ENCODE data around the gene CENPC. TPM values are rescaled to one million over a fixed set of nuclear protein-coding genes. Genes with fewer than 3 reads are reported as not detected.
"Not testable (repeated sequence)": the region's sequence is repeated elsewhere in the genome, so short reads cannot be mapped to it uniquely, and the experiment has no call there.

Gene CENPC
- total RNA-seq, 2 donors from 2014 or later, result 12.7 to 17.0 TPM

- no peak overlapping the region for H3K9ac ChIP-seq (ENCODE audit: low read depth in 2 of 2, low read length in 2 of 2)
- no peak overlapping the region for H3K4me3 ChIP-seq
- H3K27ac ChIP-seq, result no peak overlapping the region
- no peaks in the 10 kb centered on the region for H3K4me1 ChIP-seq
- H3K27me3 ChIP-seq, result no peaks in the 10 kb centered on the region
- H3K9me3 ChIP-seq, result no peaks in the 10 kb centered on the region
- intact Hi-C loops (cut with DNase I), result no loop called here
- DNase-seq, result no peak
- TF ChIP-seq, protein P1, sequence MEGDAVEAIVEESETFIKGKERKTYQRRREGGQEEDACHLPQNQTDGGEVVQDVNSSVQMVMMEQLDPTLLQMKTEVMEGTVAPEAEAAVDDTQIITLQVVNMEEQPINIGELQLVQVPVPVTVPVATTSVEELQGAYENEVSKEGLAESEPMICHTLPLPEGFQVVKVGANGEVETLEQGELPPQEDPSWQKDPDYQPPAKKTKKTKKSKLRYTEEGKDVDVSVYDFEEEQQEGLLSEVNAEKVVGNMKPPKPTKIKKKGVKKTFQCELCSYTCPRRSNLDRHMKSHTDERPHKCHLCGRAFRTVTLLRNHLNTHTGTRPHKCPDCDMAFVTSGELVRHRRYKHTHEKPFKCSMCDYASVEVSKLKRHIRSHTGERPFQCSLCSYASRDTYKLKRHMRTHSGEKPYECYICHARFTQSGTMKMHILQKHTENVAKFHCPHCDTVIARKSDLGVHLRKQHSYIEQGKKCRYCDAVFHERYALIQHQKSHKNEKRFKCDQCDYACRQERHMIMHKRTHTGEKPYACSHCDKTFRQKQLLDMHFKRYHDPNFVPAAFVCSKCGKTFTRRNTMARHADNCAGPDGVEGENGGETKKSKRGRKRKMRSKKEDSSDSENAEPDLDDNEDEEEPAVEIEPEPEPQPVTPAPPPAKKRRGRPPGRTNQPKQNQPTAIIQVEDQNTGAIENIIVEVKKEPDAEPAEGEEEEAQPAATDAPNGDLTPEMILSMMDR (IDR thresholded peaks at IDR 0.05), result no peak
- no peaks in the 10 kb centered on the region for H3K36me3 ChIP-seq
Observed at GRCh38 chr4:67448621-67449020, 96.7 kb downstream of the CENPC start.

GRCh38 chr4:67447873-67448272 lies 97.4 kb downstream of the CENPC start:
- no peaks in the 10 kb centered on the region for H3K9me3 ChIP-seq
- H3K4me3 ChIP-seq, result no peak overlapping the region
- no peak overlapping the region for H3K9ac ChIP-seq (ENCODE audit: low read depth in 2 of 2, low read length in 2 of 2)
- no peak overlapping the region for H3K27ac ChIP-seq
- TF ChIP-seq, protein P1 (IDR thresholded peaks at IDR 0.05), result no peak
- H3K27me3 ChIP-seq, result no peaks in the 10 kb centered on the region
- DNase-seq, result no peak
- H3K4me1 ChIP-seq, result no peaks in the 10 kb centered on the region
- intact Hi-C loops (cut with DNase I), result no loop called here
- H3K36me3 ChIP-seq, result no peaks in the 10 kb centered on the region

- no peaks in the 10 kb centered on the region for H3K36me3 ChIP-seq
- H3K9ac ChIP-seq (ENCODE audit: low read depth in 2 of 2, low read length in 2 of 2), result no peak overlapping the region
- no peaks in the 10 kb centered on the region for H3K4me1 ChIP-seq
- intact Hi-C loops (cut with DNase I), result no loop called here
- no peak overlapping the region for H3K4me3 ChIP-seq
- H3K27ac ChIP-seq, result no peak overlapping the region
- TF ChIP-seq, protein P1 (IDR thresholded peaks at IDR 0.05), result no peak
- DNase-seq, result no peak
- no peaks in the 10 kb centered on the region for H3K9me3 ChIP-seq
- H3K27me3 ChIP-seq, result no peaks in the 10 kb centered on the region
Observed at GRCh38 chr4:67446811-67447210, 98.5 kb downstream of the CENPC start.

GRCh38 chr4:67445881-67446280 lies 99.4 kb downstream of the CENPC start:
- H3K27me3 ChIP-seq; H3K4me3 ChIP-seq; H3K36me3 ChIP-seq; intact Hi-C loops (cut with DNase I); H3K9me3 ChIP-seq; H3K4me1 ChIP-seq; H3K9ac ChIP-seq (ENCODE audit: low read depth in 2 of 2, low read length in 2 of 2); H3K27ac ChIP-seq; DNase-seq: not testable (repeated sequence)

GRCh38 chr4:67438975-67439374 lies 106.3 kb downstream of the CENPC start:
- H3K27ac ChIP-seq, result no peak overlapping the region
- H3K9ac ChIP-seq (ENCODE audit: low read depth in 2 of 2, low read length in 2 of 2), result no peak overlapping the region
- intact Hi-C loops (cut with DNase I), result no loop called here
- H3K9me3 ChIP-seq, result no peaks in the 10 kb centered on the region
- no peak for DNase-seq
- no peaks in the 10 kb centered on the region for H3K36me3 ChIP-seq
- no peaks in the 10 kb centered on the region for H3K27me3 ChIP-seq
- no peaks in the 10 kb centered on the region for H3K4me1 ChIP-seq
- TF ChIP-seq, protein P1 (IDR thresholded peaks at IDR 0.05), result no peak
- H3K4me3 ChIP-seq, result no peak overlapping the region

DNA sequence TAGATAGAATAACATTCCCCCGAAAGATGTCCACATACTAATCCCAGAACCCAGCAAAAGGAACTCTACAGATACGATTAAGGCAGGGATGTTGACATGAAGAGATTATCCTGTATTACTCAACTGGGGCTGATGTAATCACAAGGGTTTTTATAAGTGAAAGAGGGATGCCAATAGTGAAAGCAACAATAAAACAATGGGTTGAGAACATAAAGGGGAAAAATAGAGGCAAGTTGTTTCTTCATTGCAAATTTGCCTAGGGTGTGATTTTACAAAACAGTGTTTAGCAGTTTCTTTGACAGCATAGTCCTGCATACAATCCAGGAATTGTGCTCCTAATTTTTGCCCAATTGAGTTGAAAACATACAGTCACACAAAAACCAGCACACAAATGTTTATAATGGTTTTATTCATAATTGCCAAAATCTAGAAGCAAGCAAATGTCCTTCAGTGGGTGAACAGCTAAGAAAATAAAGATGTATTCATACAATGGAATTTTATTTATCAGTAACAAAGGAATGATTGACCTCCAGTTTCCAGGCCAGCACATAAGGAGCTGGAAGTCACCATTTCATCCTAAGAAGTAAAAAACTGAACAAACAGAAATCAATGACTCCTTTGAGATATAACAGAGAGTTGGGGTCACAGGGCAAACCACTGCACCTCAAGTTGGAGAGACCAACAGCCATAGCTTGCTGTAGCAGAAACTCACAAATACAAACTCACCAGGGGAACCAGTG lies 107.2 kb downstream of the CENPC start:
- Histone ChIP-seq H3K9me3 (no peaks in the 10 kb centered on the region), H3K9ac (ENCODE audit: low read depth in 2 of 2, low read length in 2 of 2) (no peak overlapping the region), H3K27ac (no peak overlapping the region), H3K36me3 (no peaks in the 10 kb centered on the region), H3K27me3 (no peaks in the 10 kb centered on the region), H3K4me3 (no peak overlapping the region), H3K4me1 (no peaks in the 10 kb centered on the region)
- TF ChIP-seq, protein P1 (IDR thresholded peaks at IDR 0.05), result no peak
- DNase-seq, result no peak
- intact Hi-C loops (cut with DNase I), result no loop called here
